Raji (cell line): Measurements from ENCODE around the gene CISD3.

ENCODE experiments used
- POLR2A ChIP-seq: IDR thresholded peaks from 2 replicates; pipeline ENCODE4 v1.6.1; 2011; ENCODE audit warnings: low read depth, low read length, control low read depth; ENCODE audit not compliant: insufficient read depth

Gene CISD3

DNA sequence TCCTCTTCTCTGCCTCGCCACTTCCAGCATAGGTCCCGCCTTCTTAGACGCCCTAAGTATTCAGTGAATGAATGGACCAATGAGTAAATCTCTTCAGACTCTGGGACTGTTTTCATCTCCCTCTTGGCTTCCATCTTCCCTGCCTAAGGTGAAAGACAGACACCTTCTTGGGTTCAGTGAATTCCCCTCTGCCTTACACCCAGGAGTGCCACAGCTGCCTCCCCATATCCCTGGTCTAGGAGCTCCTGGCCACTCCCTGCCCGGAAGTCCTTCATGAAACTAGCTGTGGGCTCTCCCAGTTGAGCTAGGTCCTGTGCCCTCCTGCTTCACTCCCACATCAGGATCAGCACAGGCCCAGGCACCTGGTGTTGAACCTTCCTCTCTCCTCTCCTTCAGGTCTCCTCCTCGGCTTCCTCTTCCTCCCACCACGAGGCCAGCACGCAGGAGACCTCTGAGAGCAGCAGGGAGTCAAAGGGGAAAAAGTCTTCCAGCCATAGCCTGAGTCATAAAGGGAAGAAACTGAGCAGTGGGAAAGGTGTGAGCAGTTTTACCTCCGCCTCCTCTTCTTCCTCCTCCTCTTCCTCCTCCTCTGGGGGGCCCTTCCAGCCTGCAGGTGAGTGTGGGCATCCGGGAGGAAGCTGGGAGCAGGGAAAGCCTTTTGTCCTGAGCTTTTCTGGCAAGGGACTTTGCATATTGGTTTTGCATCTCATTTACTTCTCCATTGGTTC is 14.8 kb upstream of the CISD3 start:
- no peak for TF ChIP-seq POLR2A

DNA sequence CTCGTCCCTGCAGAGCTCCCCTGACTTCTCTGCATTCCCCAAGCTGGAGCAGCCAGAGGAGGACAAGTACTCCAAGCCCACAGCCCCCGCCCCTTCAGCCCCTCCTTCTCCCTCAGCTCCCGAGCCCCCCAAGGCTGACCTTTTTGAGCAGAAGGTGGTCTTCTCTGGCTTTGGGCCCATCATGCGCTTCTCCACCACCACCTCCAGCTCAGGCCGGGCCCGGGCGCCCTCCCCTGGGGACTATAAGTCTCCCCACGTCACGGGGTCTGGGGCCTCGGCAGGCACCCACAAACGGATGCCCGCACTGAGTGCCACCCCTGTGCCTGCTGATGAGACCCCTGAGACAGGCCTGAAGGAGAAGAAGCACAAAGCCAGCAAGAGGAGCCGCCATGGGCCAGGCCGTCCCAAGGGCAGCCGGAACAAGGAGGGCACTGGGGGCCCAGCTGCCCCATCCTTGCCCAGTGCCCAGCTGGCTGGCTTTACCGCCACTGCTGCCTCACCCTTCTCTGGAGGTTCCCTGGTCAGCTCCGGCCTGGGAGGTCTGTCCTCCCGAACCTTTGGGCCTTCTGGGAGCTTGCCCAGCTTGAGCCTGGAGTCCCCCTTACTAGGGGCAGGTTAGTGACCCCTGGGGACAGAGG is 13.7 kb upstream of the CISD3 start:
- TF ChIP-seq POLR2A = no peak

DNA sequence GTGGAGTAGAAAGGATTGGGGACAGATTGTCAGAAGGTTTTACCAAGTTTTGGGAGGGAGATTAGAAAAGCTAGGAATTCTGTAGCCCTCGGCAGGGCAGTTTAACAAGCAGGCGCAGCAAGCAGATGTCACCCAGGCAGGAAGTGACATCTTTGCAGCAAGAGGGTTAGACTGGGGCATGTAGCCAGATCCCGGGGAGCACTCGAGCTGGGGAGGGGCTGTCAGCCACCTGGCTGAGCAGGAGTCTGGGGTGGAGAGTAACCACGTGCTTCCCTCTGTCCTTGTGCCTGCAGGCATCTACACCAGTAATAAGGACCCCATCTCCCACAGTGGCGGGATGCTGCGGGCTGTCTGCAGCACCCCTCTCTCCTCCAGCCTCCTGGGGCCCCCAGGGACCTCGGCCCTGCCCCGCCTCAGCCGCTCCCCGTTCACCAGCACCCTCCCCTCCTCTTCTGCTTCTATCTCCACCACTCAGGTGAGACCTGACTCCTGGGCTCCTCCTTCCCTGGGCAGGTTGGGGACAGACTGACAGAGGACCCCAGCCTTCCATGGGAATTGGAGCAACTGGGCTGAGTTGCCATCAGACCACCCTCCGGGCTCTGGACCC is 12.9 kb upstream of the CISD3 start:
- TF ChIP-seq POLR2A = no peak

GRCh38 chr17:38719289-38719942 is 10.7 kb upstream of the CISD3 start:
- no peak for TF ChIP-seq POLR2A

GRCh38 chr17:38719943-38720641 is 10.0 kb upstream of the CISD3 start:
- no peak for TF ChIP-seq POLR2A

- no peak for TF ChIP-seq POLR2A
Observed at GRCh38 chr17:38720941-38721340, 9.2 kb upstream of the CISD3 start.

DNA sequence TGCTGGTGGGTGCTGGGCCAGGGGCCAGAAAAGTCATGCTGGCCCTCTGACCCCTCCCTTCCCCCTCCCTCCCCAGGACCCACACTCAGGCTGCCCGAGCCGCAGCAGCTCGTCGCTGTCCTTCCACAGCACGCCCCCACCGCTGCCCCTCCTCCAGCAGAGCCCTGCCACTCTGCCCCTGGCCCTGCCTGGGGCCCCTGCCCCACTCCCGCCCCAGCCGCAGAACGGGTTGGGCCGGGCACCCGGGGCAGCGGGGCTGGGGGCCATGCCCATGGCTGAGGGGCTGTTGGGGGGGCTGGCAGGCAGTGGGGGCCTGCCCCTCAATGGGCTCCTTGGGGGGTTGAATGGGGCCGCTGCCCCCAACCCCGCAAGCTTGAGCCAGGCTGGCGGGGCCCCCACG is 8.3 kb upstream of the CISD3 start:
- no peak for TF ChIP-seq POLR2A

GRCh38 chr17:38724337-38724988 is 5.7 kb upstream of the CISD3 start:
- no peak for TF ChIP-seq POLR2A

GRCh38 chr17:38725066-38725465 is 5.1 kb upstream of the CISD3 start:
- TF ChIP-seq POLR2A = no peak

DNA sequence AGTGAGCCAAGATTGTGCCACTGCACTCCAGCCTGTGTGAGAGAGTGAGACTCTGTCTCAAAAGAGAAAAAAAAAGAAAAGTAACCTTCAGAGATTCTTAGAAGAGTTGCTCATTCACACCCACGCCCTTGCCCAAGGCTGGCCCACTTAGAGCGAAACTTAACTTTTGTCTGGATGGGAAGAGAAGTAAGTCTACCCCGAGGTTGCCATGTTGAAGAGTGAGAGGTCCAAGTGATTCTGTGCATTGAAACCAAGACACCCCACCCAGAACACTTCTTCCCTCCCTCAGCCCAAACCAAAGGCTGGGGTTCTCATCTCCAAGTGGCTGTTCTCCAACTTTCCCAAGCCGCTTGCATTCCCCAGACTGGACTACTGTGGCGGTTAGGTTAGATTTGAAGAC is 2.4 kb upstream of the CISD3 start:
- TF ChIP-seq POLR2A = no peak

DNA sequence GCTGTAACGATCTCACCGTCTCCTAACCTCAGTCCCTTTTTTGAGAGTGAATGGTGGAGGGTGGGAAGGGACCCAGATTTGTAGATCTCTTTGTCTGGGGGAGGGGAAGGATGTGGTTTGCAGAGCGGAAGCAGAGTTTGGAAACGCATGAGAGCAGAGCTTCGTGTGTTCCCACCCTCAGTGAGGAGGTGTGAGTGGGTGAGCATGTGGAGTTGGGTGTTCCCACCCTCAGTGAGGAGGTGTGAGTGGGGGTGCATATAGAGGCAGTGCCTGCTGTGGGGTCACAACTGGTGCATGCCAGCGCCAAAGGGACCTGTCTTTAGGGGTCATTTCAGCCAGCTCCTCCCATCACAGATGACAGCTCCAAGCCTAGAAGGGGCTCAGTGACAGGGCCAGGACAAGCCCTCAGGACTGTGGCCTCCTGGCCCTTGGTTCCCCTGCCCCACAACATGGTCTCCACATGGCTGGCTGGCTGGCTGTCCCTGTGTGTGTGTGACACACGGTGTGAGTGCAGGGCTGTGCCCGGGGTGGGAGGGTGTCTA is 1.8 kb upstream of the CISD3 start:
- TF ChIP-seq POLR2A = 0 out of 2 replicates have a peak, but pooled peaks have one; percentile 13

- TF ChIP-seq POLR2A = no peak
Observed at GRCh38 chr17:38729368-38729885, 714 bp upstream of the CISD3 start.

DNA sequence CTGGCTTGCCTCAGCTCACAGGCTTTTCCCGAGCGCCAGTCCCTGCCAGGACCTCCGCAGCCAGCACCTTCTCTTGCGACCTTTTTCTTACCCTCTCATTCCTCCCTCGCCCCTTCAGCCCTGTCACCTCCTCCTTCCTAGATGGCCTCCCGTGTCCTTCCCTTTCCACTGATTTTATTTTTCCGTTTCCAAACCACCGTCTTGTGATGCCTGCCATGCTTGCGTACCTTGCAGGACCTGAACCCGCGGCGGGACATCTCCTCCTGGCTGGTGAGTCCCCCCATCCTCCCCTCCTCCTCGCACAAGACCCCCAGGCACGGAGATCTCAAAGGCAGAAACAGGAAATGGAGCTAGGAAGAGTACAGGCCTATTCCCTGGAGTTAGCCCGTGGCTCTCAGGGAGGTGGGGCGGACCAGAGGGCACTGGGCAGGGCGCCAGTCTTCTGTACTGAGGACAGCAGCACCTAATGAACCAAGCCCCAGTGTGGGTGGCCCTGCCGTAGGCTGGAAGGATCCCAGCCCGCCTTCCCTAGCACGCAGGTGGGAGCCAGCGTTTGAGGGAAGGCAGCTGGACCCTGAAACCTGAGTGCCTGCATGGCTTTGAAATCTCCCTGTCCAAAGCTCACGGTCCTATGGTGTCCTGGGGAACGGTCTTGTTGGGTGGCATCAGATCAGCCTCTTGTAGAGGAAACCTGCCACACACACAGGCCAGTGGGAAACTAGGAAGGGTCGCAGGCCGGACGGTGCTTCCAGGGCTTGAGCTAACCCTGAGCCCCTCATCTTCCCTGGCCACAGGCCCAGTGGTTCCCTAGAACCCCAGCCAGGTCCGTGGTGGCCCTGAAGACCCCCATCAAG is 612 bp downstream of the CISD3 start:
- no peak for TF ChIP-seq POLR2A
